Measurements from ENCODE around the gene SLC8A2. TPM values are rescaled to one million over a fixed set of nuclear protein-coding genes. Genes with fewer than 3 reads are reported as not detected.

SLC8A2 gene
- total RNA-seq, 1 donor from 2014 or later: 0.70 TPM

GRCh38 chr19:47511128-47511517 is 39.4 kb upstream of the SLC8A2 start:
- Mint-ChIP-seq H3K27ac (ENCODE audit: unreplicated experiment) (no peak overlapping the region), H3K4me3 (peak overlapping the region; percentile 27), H3K36me3 (ENCODE audit: low read depth) (no peaks in the 10 kb centered on the region), H3K4me1 (peaks cover 33% of the 10 kb centered on the region), H3K9me3 (no peaks in the 10 kb centered on the region), H3K27me3 (ENCODE audit: low read depth) (no peaks in the 10 kb centered on the region)
- no peak for TF ChIP-seq CTCF (conservative IDR thresholded peaks at IDR 0.05)
- no peak for DNase-seq (ENCODE audit: low read depth, low spot score)

DNA sequence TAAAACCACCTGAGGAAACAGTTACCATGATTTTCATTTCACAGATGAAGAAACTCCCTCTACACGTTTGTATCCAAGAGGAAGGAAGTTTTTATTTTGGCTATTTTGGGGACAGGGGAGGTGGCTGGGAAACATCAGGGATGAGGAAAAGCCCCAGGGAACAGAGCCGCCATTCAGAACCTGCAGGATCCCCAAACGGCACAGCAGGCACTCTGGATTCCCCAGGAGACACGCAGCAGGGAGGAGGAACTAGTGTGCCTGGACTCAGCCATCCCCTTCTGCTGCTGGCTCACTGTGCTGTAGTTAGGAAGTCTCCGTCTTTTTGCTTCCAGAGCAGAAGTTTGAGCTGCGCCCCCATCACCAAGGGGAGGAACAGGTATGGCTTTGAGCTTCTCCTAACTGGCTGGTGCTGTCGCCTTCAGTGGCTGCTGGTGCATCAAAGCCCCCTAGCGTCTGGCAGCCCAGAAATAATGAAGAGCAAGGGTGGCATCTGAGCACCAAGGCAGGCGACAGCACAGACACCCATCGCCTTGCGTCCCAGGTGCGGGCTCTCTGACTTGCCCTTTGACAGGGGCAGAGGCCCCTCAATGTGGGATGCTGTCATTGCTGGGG is 38.9 kb upstream of the SLC8A2 start:
- Mint-ChIP-seq H3K27me3 (ENCODE audit: low read depth) (no peaks in the 10 kb centered on the region), H3K4me3 (peak overlapping the region; percentile 27), H3K4me1 (peaks cover 31% of the 10 kb centered on the region), H3K9me3 (no peaks in the 10 kb centered on the region), H3K27ac (ENCODE audit: unreplicated experiment) (peak overlapping the region; percentile 27), H3K36me3 (ENCODE audit: low read depth) (no peaks in the 10 kb centered on the region)
- TF ChIP-seq CTCF (conservative IDR thresholded peaks at IDR 0.05): no peak
- no peak for DNase-seq (ENCODE audit: low read depth, low spot score)

DNA sequence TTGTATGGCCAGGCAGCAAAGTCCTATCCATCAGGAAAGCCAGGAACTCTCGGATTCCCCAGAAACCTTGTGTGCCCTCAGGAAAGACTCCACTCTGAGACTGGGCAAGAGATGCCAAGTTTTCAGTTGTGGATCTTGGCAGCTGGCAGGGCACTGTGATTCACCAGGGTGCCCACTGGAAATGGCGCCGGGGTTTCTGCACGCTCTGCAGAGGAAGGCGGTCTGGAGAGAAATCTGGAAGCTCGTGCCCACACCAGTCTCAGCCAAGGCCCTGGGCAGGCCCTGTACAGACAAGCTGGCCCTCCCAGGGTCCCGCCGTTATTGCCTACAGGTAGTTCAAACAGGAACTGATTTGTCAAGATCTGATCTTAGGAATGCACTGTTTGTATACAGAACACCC is 38.3 kb upstream of the SLC8A2 start:
- Mint-ChIP-seq H3K9me3 (no peaks in the 10 kb centered on the region), H3K27ac (ENCODE audit: unreplicated experiment) (no peak overlapping the region), H3K36me3 (ENCODE audit: low read depth) (no peaks in the 10 kb centered on the region), H3K4me1 (peaks cover 27% of the 10 kb centered on the region), H3K27me3 (ENCODE audit: low read depth) (no peaks in the 10 kb centered on the region), H3K4me3 (peak overlapping the region; percentile 22)
- no peak for TF ChIP-seq CTCF (conservative IDR thresholded peaks at IDR 0.05)
- no peak for DNase-seq (ENCODE audit: low read depth, low spot score)

DNA sequence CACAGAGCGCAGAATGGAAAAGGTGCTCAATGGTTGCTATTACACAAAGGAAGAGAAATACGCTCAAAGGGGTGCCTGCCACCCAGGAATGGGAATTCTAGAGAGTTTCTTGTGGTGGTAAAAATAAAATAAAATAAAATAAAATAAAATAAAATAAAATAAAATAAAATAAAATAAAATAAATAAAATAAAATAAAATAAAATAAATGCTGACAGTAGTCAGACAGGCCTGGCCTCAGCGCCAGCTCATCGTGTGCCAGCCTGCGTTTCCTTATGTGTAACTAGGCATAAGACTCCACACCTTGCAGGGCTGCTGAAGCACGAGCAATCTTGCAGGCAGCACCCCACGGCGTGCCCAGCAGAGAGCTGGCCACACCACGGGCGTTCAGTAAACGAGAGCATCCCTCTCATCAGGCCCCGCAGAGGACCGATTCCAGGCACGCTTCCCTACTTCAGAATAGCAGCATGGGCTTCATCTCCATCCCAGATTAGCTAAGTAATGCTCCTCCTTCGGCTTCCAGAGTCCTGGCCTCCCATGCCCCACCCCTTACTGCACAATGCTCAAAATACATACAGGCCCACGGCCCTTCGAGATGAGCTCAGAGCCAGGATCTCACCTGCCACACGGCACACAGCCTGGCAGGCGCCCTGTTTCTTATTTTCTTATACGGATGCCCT is 37.6 kb upstream of the SLC8A2 start:
- Mint-ChIP-seq H3K27me3 (ENCODE audit: low read depth) (no peaks in the 10 kb centered on the region), H3K4me1 (peaks cover 20% of the 10 kb centered on the region), H3K27ac (ENCODE audit: unreplicated experiment) (no peak overlapping the region), H3K9me3 (no peaks in the 10 kb centered on the region), H3K4me3 (peak overlapping the region; percentile 56), H3K36me3 (ENCODE audit: low read depth) (no peaks in the 10 kb centered on the region)
- no peak for TF ChIP-seq CTCF (conservative IDR thresholded peaks at IDR 0.05)
- DNase-seq (ENCODE audit: low read depth, low spot score): no peak

GRCh38 chr19:47508721-47509120 is 37.0 kb upstream of the SLC8A2 start:
- Mint-ChIP-seq H3K4me3 (peak overlapping the region; percentile 56), H3K27ac (ENCODE audit: unreplicated experiment) (no peak overlapping the region), H3K4me1 (peaks cover 14% of the 10 kb centered on the region), H3K36me3 (ENCODE audit: low read depth) (no peaks in the 10 kb centered on the region), H3K27me3 (ENCODE audit: low read depth) (no peaks in the 10 kb centered on the region), H3K9me3 (no peaks in the 10 kb centered on the region)
- TF ChIP-seq CTCF (conservative IDR thresholded peaks at IDR 0.05): no peak
- DNase-seq (ENCODE audit: low read depth, low spot score): no peak

Measured in neural crest cell (in vitro differentiated cells).